Measurements from ENCODE around the gene LRRC8A.
"Not testable (repeated sequence)": the region's sequence is repeated elsewhere in the genome, so short reads cannot be mapped to it uniquely, and the experiment has no call there.

Gene LRRC8A

GRCh38 chr9:128940271-128940921 is 58.5 kb downstream of the LRRC8A start:
- no peak for DNase-seq (ENCODE audit: low read depth)
- no peak overlapping the region for H3K4me3 ChIP-seq (ENCODE audit: low read depth, low read length)
- TF ChIP-seq CTCF (IDR thresholded peaks at IDR 0.05; ENCODE audit: low read depth, low read length, missing control alignments), result no peak

DNA sequence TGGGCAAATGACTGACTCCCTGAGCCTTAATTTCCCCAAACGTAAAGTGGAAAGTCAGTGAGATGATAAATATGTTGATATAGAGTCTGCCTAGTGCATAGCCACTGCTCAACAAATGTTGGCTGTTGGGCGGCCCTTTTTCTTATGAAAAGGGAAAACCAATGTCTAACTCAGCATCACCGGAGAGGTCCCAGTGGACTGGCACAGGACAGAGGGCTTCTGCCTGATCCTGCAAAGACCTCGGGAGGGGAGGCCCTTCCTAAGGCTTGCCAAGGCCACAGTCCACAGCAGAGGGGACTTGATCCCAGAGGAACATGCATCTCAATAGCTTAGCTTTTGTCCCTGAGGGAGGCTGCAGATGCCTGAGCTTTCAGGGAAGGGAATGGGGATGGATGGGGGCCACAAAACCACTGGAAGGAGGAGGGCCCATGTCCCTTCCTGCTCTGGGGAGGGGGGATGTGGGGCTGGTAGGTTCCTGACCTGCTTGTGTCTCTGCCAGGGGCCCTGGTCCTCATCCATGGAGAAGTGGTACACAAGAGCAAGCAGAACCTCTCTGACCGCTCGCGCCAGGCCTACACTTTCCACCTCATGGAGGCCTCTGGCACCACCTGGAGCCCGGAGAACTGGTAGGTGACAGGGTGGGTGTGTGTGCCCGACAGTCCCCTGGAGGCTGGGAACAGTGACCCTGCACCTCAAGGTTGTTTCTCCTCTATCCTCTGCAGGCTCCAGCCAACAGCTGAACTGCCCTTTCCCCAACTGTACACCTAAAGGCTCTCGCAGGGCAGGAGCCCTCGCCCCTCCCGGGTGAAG is 59.2 kb downstream of the LRRC8A start:
- DNase-seq (ENCODE audit: low read depth), result no peak
- TF ChIP-seq CTCF (IDR thresholded peaks at IDR 0.05; ENCODE audit: low read depth, low read length, missing control alignments), result no peak
- H3K4me3 ChIP-seq (ENCODE audit: low read depth, low read length), result no peak overlapping the region

DNA sequence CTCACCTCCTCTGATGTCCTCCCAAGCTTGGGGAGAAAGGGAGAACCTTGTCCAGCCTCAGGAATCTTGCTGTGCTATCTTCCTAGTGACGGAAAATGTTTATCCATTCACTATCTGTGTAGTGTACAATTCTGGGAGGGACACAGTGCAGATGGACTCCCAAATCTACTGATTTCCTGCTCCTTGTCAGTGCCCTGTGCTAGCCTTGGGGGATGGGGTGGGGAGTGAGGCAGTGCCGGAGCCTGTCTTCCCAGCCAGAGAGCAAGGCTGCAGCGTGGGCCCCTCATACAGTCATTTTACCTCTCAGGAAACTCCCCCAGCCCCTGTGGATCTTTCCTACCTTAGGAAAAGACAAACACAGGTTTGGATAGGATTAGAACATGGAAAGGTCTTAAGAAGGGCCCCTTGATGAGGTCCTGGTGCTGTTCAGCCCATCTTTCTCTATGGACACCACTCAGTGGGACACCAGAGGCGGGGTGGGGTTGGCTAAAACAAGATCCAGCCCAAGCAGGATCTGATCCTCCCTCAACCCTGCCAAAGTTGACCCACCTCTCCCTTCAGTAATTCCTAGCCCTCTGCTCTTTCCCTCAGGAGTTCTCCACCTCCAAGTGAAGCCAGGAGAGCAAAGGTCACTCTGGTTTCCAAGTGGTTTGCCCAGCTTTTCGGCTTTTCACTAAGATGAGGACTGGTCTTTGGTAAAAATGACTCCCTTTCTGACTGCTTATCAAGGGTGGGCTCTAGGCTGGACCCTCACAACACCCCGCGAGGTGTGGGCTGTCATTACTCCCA is 62.1 kb downstream of the LRRC8A start:
- no peak for DNase-seq (ENCODE audit: low read depth)
- H3K4me3 ChIP-seq (ENCODE audit: low read depth, low read length), result no peak overlapping the region
- no peak for TF ChIP-seq CTCF (IDR thresholded peaks at IDR 0.05; ENCODE audit: low read depth, low read length, missing control alignments)

GRCh38 chr9:128944966-128945365 is 63.0 kb downstream of the LRRC8A start:
- not testable (repeated sequence) for H3K4me3 ChIP-seq (ENCODE audit: low read depth, low read length); DNase-seq (ENCODE audit: low read depth)

DNA sequence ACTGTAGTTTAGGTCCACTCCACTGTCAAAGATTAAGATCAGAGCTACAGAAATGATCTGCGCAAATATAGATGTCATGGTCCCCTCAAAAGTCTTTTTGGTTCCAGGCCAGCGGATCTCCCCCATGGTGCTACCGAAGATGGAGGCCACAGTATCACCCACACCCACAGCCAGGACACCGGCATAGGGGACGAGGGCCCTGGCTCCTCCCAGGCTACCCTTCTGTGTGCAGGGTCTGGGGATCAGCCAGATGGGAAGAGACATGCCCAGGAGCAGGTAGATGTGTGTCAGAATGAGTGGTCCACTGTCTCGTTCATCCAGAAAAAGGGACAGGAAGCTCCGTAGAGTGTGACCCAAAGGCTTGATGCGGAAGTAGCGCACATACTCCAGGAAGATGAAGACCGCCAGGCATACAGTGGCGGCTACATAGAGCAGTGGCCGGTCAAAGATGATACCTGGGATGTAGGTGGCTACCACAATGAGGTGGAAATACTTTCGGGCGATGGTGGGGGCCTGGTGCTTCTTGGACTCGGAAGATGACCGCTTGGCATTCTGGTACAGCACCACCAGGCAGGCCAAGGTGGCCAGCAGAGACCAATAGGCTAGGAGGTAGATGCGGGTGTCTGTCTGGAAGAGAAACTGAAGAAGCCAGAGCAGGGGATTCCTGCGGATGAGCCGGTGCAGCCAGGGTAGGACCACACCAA is 64.0 kb downstream of the LRRC8A start:
- H3K4me3 ChIP-seq (ENCODE audit: low read depth, low read length), result no peak overlapping the region
- TF ChIP-seq CTCF (IDR thresholded peaks at IDR 0.05; ENCODE audit: low read depth, low read length, missing control alignments), result no peak
- DNase-seq (ENCODE audit: low read depth), result no peak

GRCh38 chr9:128946571-128947276 is 64.8 kb downstream of the LRRC8A start:
- peak overlapping the region; percentile 98 for H3K4me3 ChIP-seq (ENCODE audit: low read depth, low read length)
- no peak for TF ChIP-seq CTCF (IDR thresholded peaks at IDR 0.05; ENCODE audit: low read depth, low read length, missing control alignments)
- no peak for DNase-seq (ENCODE audit: low read depth)
